Astrocyte (in vitro differentiated cells and primary cell): Measurements from ENCODE around the gene COL27A1. TPM values are rescaled to one million over a fixed set of nuclear protein-coding genes. Genes with fewer than 3 reads are reported as not detected.

ENCODE experiments used
- DNase-seq: peaks from one replicate; pipeline ENCODE4 v3.0.0-alpha.2; 2010; ENCODE audit warnings: low read depth
- FAIRE-seq: peaks from 2 replicates; lab custom pipeline; 2011; peaks lifted over from hg19 to GRCh38; lab: Jason Lieb, UNC
- H2AFZ ChIP-seq: 2 replicates; pipeline ENCODE4 v1.6.0; 2012; ENCODE audit warnings: low read depth, low read length, inconsistent platforms
- H3K27ac ChIP-seq: 2 replicates; pipeline ENCODE4 v1.5.1; 2011; ENCODE audit warnings: low read depth, low read length, inconsistent platforms
- H3K27me3 ChIP-seq: 2 replicates; pipeline ENCODE4 v1.6.0; 2011; ENCODE audit warnings: low read length, inconsistent platforms; ENCODE audit not compliant: insufficient read depth
- H3K36me3 ChIP-seq: 2 replicates; pipeline ENCODE4 v1.5.1; 2011; ENCODE audit warnings: low read length, inconsistent platforms; ENCODE audit not compliant: insufficient read depth
- H3K4me1 ChIP-seq: 2 replicates; pipeline ENCODE4 v1.5.1; 2011; ENCODE audit warnings: low read length, inconsistent platforms; ENCODE audit not compliant: insufficient read depth
- H3K4me2 ChIP-seq: 2 replicates; pipeline ENCODE4 v1.6.0; 2012; ENCODE audit warnings: low read length, inconsistent platforms
- H3K4me3 ChIP-seq: 2 replicates; pipeline ENCODE4 v1.5.1; 2011; ENCODE audit warnings: low read depth, mild to moderate bottlenecking, low read length, inconsistent platforms; ENCODE audit not compliant: insufficient read depth
- H3K79me2 ChIP-seq: 2 replicates; pipeline ENCODE4 v1.6.0; 2012; ENCODE audit warnings: mild to moderate bottlenecking, low read length, inconsistent platforms; ENCODE audit not compliant: insufficient read depth
- H3K9ac ChIP-seq: 2 replicates; pipeline ENCODE4 v1.6.0; 2012; ENCODE audit warnings: mild to moderate bottlenecking, low read length, inconsistent platforms
- H3K9me3 ChIP-seq: 2 replicates; pipeline ENCODE4 v1.5.1; 2012; ENCODE audit warnings: low read depth, mild to moderate bottlenecking, low read length, inconsistent platforms; ENCODE audit not compliant: insufficient read depth
- H4K20me1 ChIP-seq: 2 replicates; pipeline ENCODE4 v1.6.0; 2012; ENCODE audit warnings: low read length, inconsistent platforms; ENCODE audit not compliant: insufficient read depth
- H3K27ac Mint-ChIP-seq: one replicate; pipeline ENCODE4 v1.8.0; 2021; ENCODE audit warnings: mild to moderate bottlenecking, mixed read lengths; ENCODE audit not compliant: unreplicated experiment
- H3K27me3 Mint-ChIP-seq: one replicate; pipeline ENCODE4 v1.8.0; 2021; ENCODE audit warnings: low read depth, mixed read lengths; ENCODE audit not compliant: unreplicated experiment
- H3K36me3 Mint-ChIP-seq: one replicate; pipeline ENCODE4 v1.8.0; 2021; ENCODE audit warnings: low read depth, mixed read lengths; ENCODE audit not compliant: unreplicated experiment
- H3K4me1 Mint-ChIP-seq: one replicate; pipeline ENCODE4 v1.8.0; 2021; ENCODE audit warnings: low read depth, mixed read lengths; ENCODE audit not compliant: unreplicated experiment
- H3K4me3 Mint-ChIP-seq: one replicate; pipeline ENCODE4 v1.8.0; 2021; ENCODE audit warnings: mild to moderate bottlenecking, moderate library complexity, mixed read lengths; ENCODE audit not compliant: unreplicated experiment
- H3K9me3 Mint-ChIP-seq: one replicate; pipeline ENCODE4 v1.8.0; 2021; ENCODE audit warnings: mild to moderate bottlenecking, mixed read lengths; ENCODE audit not compliant: unreplicated experiment
- CTCF ChIP-seq: IDR thresholded peaks from 2 replicates; pipeline ENCODE4 v1.5.1; 2011; ENCODE audit warnings: low read depth, mild to moderate bottlenecking, inconsistent platforms, low read length, moderate library complexity; ENCODE audit not compliant: insufficient read depth
- EZH2 ChIP-seq: IDR thresholded peaks from 2 replicates; pipeline ENCODE4 v1.6.1; 2012; ENCODE audit warnings: mild to moderate bottlenecking, low read length, inconsistent platforms; ENCODE audit not compliant: insufficient read depth
- total RNA-seq: library from RNA; stranded (reverse); gene quantifications from 2 replicates; pipeline ENCODE4 v1.2.1, GENCODE V29; 2021

The COL27A1 gene
- total RNA-seq, 1 donor from 2014 or later, result 31.2 TPM

GRCh38 chr9:114166614-114167572 is 11.6 kb downstream of the COL27A1 start:
- Mint-ChIP-seq H3K27ac (no peak overlapping the region), H3K4me3 (no peak overlapping the region), H3K27me3 (no peaks in the 10 kb centered on the region), H3K36me3 (peaks cover 22% of the 10 kb centered on the region), H3K9me3 (no peaks in the 10 kb centered on the region), H3K4me1 (peaks cover 22% of the 10 kb centered on the region)
- peaks cover 68% of the 10 kb centered on the region for H4K20me1 ChIP-seq
- H2AFZ ChIP-seq, result no peak overlapping the region
- H3K79me2 ChIP-seq, result peaks cover 28% of the 10 kb centered on the region
- H3K4me2 ChIP-seq, result no peak overlapping the region
- no peak overlapping the region for H3K27ac ChIP-seq
- H3K9me3 ChIP-seq, result no peaks in the 10 kb centered on the region
- TF ChIP-seq EZH2 (no peak), CTCF (no peak)
- peak; percentile 3 for DNase-seq
- no peak for FAIRE-seq
- H3K4me3 ChIP-seq, result no peak overlapping the region
- H3K27me3 ChIP-seq, result no peaks in the 10 kb centered on the region
- no peaks in the 10 kb centered on the region for H3K36me3 ChIP-seq
- H3K4me1 ChIP-seq, result peaks cover 37% of the 10 kb centered on the region
- H3K9ac ChIP-seq, result no peak overlapping the region

DNA sequence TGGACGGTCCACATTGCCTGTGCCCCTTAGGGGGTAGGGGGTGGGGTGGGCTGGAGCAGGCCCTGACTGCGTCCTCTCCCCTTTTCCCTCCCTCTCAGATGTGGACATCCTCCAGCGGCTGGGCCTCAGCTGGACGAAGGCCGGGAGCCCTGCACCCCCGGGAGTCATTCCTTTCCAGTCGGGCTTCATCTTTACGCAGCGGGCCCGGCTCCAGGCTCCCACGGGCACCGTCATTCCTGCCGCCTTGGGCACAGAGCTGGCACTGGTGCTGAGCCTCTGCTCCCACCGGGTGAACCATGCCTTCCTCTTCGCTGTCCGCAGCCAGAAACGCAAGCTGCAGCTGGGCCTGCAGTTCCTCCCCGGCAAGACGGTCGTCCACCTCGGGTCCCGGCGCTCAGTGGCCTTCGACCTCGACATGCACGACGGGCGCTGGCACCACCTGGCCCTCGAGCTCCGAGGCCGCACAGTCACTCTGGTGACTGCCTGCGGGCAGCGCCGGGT is 12.3 kb downstream of the COL27A1 start:
- no peak for DNase-seq
- H3K79me2 ChIP-seq, result peaks cover 20% of the 10 kb centered on the region
- H3K4me2 ChIP-seq, result no peak overlapping the region
- no peak overlapping the region for H3K27ac ChIP-seq
- Mint-ChIP-seq H3K27me3 (no peaks in the 10 kb centered on the region), H3K9me3 (no peaks in the 10 kb centered on the region), H3K4me3 (no peak overlapping the region), H3K36me3 (peaks cover 26% of the 10 kb centered on the region), H3K4me1 (peaks cover 19% of the 10 kb centered on the region), H3K27ac (no peak overlapping the region)
- TF ChIP-seq CTCF (no peak), EZH2 (no peak)
- peaks cover 60% of the 10 kb centered on the region for H4K20me1 ChIP-seq
- no peak overlapping the region for H2AFZ ChIP-seq
- no peak overlapping the region for H3K4me3 ChIP-seq
- no peaks in the 10 kb centered on the region for H3K27me3 ChIP-seq
- H3K9ac ChIP-seq, result no peak overlapping the region
- peaks cover 39% of the 10 kb centered on the region for H3K4me1 ChIP-seq
- no peak for FAIRE-seq
- H3K36me3 ChIP-seq, result no peaks in the 10 kb centered on the region
- H3K9me3 ChIP-seq, result no peaks in the 10 kb centered on the region
